DMS 273 (cell line): ENCODE data around the gene RAI1.
"Not testable (repeated sequence)": the region's sequence is repeated elsewhere in the genome, so short reads cannot be mapped to it uniquely, and the experiment has no call there.

Experiments used
- DNase-seq: peaks from one replicate; lab custom pipeline; 2025; ENCODE audit not compliant: unreplicated experiment; lab: John Stamatoyannopoulos, UW

The RAI1 gene, protein sequence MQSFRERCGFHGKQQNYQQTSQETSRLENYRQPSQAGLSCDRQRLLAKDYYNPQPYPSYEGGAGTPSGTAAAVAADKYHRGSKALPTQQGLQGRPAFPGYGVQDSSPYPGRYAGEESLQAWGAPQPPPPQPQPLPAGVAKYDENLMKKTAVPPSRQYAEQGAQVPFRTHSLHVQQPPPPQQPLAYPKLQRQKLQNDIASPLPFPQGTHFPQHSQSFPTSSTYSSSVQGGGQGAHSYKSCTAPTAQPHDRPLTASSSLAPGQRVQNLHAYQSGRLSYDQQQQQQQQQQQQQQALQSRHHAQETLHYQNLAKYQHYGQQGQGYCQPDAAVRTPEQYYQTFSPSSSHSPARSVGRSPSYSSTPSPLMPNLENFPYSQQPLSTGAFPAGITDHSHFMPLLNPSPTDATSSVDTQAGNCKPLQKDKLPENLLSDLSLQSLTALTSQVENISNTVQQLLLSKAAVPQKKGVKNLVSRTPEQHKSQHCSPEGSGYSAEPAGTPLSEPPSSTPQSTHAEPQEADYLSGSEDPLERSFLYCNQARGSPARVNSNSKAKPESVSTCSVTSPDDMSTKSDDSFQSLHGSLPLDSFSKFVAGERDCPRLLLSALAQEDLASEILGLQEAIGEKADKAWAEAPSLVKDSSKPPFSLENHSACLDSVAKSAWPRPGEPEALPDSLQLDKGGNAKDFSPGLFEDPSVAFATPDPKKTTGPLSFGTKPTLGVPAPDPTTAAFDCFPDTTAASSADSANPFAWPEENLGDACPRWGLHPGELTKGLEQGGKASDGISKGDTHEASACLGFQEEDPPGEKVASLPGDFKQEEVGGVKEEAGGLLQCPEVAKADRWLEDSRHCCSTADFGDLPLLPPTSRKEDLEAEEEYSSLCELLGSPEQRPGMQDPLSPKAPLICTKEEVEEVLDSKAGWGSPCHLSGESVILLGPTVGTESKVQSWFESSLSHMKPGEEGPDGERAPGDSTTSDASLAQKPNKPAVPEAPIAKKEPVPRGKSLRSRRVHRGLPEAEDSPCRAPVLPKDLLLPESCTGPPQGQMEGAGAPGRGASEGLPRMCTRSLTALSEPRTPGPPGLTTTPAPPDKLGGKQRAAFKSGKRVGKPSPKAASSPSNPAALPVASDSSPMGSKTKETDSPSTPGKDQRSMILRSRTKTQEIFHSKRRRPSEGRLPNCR (N-terminal part only)

DNA sequence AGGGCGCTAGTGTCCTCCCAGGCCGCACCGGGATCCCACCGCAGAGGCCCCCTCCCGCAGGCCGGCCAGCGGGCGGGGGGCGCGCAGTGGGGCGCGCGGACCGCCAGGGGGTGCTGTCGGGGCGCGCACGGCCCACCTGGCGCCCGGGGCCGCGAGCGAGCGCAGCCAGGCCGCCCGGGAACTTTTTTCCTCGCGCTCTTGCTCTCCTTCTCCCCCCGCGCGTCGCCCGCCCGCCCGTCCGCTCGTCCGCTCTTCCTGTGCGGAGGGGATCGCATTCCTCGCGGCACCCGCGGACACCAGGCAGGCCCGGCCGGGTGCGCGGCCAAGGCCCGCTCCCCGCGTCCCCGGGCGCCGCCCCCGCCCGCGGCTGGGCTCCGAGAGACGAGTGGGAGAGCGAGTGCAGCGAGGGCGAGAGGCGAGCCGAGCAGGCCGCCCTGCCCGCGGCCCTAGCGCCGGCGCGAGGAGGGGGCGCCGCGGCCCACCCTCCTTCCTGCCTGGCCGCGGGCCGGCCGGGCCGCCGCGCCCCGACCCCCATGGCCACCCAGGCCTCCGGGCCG is at the start of gene RAI1:
Gene RAI1, plus strand, starts transcription at position 272 of the 557 bp plus-strand sequence. CDS start 111,491 bp downstream, outside the sequence.
- DNase-seq, result peak; percentile 88

DNA sequence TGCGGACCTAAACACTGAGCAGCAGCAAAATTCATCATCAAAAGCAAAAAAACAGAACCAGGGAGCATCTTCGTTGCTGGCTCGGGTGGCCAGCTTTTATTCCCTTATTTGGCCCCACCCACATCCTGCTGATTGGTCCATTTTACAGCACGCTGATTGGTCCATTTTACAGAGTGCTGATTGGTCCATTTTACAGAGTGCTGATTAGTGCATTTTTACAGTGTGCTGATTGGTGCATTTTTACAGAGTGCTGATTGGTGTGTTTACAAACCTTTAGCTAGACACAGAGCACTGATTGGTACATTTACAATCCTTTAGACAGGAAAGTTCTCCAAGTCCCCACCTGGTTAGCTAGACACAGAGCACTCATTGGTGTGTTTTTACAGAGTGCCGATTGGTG is 48.6 kb upstream of the RAI1 start:
- DNase-seq, result not testable (repeated sequence)

GRCh38 chr17:17633310-17633709 is 47.9 kb upstream of the RAI1 start:
- DNase-seq, result no peak

- DNase-seq, result peak; percentile 51
Observed at GRCh38 chr17:17635126-17635525, 46.1 kb upstream of the RAI1 start.

DNA sequence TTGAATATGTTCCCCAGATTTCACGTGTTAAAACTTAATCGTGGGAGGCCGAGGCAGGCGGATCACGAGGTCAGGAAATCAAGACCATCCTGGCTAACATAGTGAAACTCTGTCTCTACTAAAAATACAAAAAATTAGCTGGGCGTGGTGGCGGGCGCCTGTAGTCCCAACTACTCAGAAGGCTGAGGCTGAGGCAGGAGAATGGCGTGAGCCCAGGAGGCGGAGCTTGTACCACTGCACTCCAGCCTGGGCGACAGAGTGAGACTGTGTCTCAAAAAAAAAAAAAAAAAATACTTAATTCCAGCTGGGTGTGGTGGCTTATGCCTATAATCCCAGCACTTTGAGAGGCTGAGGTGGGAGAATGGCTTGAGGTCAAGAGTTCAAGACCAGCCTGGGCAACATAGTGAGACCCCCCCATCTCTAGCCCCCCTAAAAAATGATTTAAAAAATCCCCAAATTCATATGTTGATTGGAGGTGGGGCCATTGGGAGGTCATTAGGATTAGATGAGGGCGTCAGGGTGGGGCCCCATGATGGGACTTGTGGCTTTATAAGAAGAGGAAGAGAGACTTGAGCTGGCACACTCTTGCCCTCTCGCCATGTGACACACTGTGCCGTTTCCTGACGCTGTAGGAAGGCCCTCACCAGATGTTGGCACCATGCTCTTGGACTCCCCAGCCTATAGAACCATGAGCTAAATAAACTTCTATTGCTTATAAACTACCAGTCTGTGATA is 45.6 kb upstream of the RAI1 start:
- DNase-seq, result not testable (repeated sequence)

- DNase-seq, result no peak
Observed at GRCh38 chr17:17636272-17636885, 44.9 kb upstream of the RAI1 start.

GRCh38 chr17:17638467-17638866 is 42.8 kb upstream of the RAI1 start:
- DNase-seq, result no peak

- peak; percentile 42 for DNase-seq
Observed at GRCh38 chr17:17639661-17640270, 41.5 kb upstream of the RAI1 start.

DNA sequence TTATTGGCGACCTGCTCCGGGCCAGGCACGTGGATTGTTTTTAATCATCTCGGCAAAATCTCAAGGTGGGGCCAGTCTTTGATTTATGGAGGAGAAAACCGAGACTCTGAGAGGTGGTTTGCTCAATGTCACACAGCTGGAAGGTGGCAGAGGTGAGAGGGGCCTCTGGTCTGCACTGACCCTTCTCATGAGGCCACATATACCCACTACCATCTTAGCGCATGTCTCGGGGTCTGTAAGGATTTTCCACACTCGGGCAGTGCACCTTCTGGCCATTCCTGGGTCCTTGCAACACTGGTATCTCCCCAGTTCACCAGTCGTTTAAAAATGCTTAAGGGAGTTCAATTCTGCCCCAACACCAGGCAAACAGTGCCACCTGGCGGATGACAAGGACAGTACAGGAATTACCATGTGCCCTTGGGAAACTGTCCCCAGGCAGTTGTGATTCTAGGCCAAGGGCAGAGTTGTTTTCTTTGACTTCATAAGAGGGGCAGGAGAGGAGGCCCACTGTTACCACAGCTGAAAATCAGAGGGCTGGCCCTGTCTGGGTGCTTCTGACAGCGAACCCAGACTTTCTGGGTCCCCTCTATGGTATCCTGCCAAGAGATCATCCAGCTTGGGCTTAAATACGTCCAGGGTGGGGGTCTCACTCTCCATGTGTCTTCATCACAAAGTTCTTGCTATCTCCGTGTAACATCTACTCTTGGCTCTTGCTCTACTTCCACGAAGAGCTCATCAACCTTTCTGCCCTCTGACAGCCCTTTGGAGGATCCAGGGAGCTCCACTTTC is 39.4 kb upstream of the RAI1 start:
- peak; percentile 83 for DNase-seq

DNA sequence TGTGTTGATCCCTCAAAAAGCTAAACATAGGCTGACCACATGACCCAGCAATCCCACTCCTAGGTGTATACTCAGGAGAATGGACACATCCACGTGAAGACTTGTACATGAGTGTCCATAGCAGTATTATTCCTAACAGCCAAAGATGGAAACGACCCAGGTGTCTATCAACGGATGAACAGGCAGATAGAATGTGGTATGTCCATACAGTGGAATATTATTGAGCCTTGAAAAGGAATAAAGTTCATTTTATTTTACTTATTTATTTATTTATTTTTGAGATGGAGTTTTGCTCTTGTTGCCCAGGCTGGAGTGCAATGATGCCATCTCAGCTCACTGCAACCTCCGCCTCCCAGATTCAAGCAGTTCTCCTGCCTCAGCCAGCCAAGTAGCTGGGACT is 36.1 kb upstream of the RAI1 start:
- DNase-seq, result not testable (repeated sequence)

- no peak for DNase-seq
Observed at GRCh38 chr17:17645961-17646360, 35.3 kb upstream of the RAI1 start.

GRCh38 chr17:17647524-17648178 is 33.6 kb upstream of the RAI1 start:
- DNase-seq, result no peak

- peak; percentile 31 for DNase-seq
Observed at GRCh38 chr17:17648762-17649161, 32.5 kb upstream of the RAI1 start.

DNA sequence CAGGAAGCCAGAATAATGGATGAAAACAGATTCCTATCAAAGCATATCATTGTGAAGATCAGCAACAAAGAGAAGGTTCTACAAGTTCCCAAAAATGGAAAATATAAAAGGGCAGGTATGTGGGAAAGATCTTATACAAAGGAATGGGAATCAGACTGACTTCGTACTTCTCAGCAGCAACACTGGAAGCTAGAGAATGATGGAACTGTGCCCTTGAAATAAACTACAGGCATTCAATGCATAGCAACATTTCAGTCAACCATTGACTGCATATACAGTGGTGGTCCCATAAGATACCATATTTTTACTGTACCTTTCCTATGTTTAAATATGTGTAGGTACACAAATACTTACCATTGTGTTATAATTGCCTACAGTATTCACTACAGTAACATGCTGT is 30.3 kb upstream of the RAI1 start:
- DNase-seq, result no peak

- no peak for DNase-seq
Observed at GRCh38 chr17:17653343-17653742, 27.9 kb upstream of the RAI1 start.

- no peak for DNase-seq
Observed at GRCh38 chr17:17659340-17659739, 21.9 kb upstream of the RAI1 start.

- no peak for DNase-seq
Observed at GRCh38 chr17:17661134-17661533, 20.1 kb upstream of the RAI1 start.

- no peak for DNase-seq
Observed at GRCh38 chr17:17661834-17662385, 19.3 kb upstream of the RAI1 start.
